Spleen (tissue), 7 donors: ENCODE results near the gene UBE2E2.

Experiments used
- POLR2A ChIP-seq, 3 donors: fragments of 450-650 bp; IDR thresholded peaks; one replicate each; pipeline ENCODE4 v1.5.1; 2017; ENCODE audit warnings: antibody characterized with exemption in 3 of 3, mild to moderate bottlenecking in 1 of 3
- TF ChIP-seq, protein P1 (sequence below), 11 experiments: fragments of 200-600 bp in 7 of 11; fragments of 450-650 bp in 4 of 11; sonication (generic) in 4 of 11; IDR thresholded peaks in 8 of 11; conservative IDR thresholded peaks in 3 of 11; 1 replicate in 7 of 11; 2 replicates in 4 of 11; pipeline versions ENCODE4 v1.4.0 to v1.8.0; 2016 to 2021; ENCODE audit warnings: antibody characterized with exemption in 11 of 11, inconsistent platforms in 4 of 11, mild to moderate bottlenecking in 1 of 11
- donor health status: DM: no; HTN: no; CAD: no; lungs with moderate emphysema.
- donor health status: DM: no; HTN: no; CAD: no.
- donor health status: DM: no; HTN: no; CAD: no.

GRCh38 chr3:23474580-23475357 lies 271.6 kb downstream of the UBE2E2 start:
- TF ChIP-seq, protein P1, sequence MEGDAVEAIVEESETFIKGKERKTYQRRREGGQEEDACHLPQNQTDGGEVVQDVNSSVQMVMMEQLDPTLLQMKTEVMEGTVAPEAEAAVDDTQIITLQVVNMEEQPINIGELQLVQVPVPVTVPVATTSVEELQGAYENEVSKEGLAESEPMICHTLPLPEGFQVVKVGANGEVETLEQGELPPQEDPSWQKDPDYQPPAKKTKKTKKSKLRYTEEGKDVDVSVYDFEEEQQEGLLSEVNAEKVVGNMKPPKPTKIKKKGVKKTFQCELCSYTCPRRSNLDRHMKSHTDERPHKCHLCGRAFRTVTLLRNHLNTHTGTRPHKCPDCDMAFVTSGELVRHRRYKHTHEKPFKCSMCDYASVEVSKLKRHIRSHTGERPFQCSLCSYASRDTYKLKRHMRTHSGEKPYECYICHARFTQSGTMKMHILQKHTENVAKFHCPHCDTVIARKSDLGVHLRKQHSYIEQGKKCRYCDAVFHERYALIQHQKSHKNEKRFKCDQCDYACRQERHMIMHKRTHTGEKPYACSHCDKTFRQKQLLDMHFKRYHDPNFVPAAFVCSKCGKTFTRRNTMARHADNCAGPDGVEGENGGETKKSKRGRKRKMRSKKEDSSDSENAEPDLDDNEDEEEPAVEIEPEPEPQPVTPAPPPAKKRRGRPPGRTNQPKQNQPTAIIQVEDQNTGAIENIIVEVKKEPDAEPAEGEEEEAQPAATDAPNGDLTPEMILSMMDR (IDR thresholded peaks at IDR 0.05 in 8 of 11, conservative IDR thresholded peaks at IDR 0.05 in 3 of 11) = no peak
- TF ChIP-seq POLR2A (IDR thresholded peaks at IDR 0.05) = no peak
